Liver (tissue), 9 donors: ENCODE measurements around the gene ATP6V0D1. TPM values are rescaled to one million over a fixed set of nuclear protein-coding genes. Genes with fewer than 3 reads are reported as not detected.

Experiments
- DNase-seq: peaks from one replicate; pipeline ENCODE4 v3.0.0-alpha.2; 2017; ENCODE audit warnings: low spot score
- H3K27ac ChIP-seq, 2 donors: one replicate each; pipeline ENCODE4 v1.7.0; 2013; ENCODE audit warnings: inconsistent platforms in 2 of 2, low read length in 2 of 2, control low read depth in 1 of 2, low read depth in 1 of 2, mild to moderate bottlenecking in 1 of 2
- H3K27me3 ChIP-seq, 4 donors: one replicate each; pipeline versions ENCODE4 v1.6.1 to v1.7.0; 2013; ENCODE audit warnings: low read length in 3 of 4, inconsistent platforms in 1 of 4, mild to moderate bottlenecking in 1 of 4, moderate library complexity in 1 of 4; ENCODE audit not compliant: control insufficient read depth in 4 of 4, insufficient read depth in 4 of 4
- H3K36me3 ChIP-seq, 4 donors: one replicate each; pipeline versions ENCODE4 v1.6.1 to v1.7.0; 2013; ENCODE audit warnings: low read length in 3 of 4, mild to moderate bottlenecking in 3 of 4, low read depth in 1 of 4, moderate library complexity in 1 of 4; ENCODE audit not compliant: control insufficient read depth in 4 of 4, insufficient read depth in 3 of 4
- H3K4me1 ChIP-seq, 4 donors: one replicate each; pipeline versions ENCODE4 v1.6.1 to v1.7.0; 2013; ENCODE audit warnings: low read length in 3 of 4, mild to moderate bottlenecking in 3 of 4, moderate library complexity in 1 of 4; ENCODE audit not compliant: control insufficient read depth in 4 of 4, insufficient read depth in 4 of 4
- H3K4me3 ChIP-seq, 3 donors: one replicate each; pipeline versions ENCODE4 v1.6.1 to v1.7.0; 2013; ENCODE audit warnings: low read length in 3 of 3, control low read depth in 1 of 3, low read depth in 1 of 3, mild to moderate bottlenecking in 1 of 3
- H3K9ac ChIP-seq, 2 donors: one replicate each; pipeline ENCODE4 v1.7.0; 2013; ENCODE audit warnings: low read length in 2 of 2, mild to moderate bottlenecking in 2 of 2, moderate library complexity in 2 of 2, control low read depth in 1 of 2, low read depth in 1 of 2
- H3K9me3 ChIP-seq, 4 donors: one replicate each; pipeline versions ENCODE4 v1.6.1 to v1.7.0; 2013; ENCODE audit warnings: low read length in 3 of 4; ENCODE audit not compliant: control insufficient read depth in 4 of 4
- ATF3 ChIP-seq: IDR thresholded peaks from 2 replicates; pipeline ENCODE4 v1.6.1; 2016; ENCODE audit warnings: antibody characterized with exemption
- FOXA1 ChIP-seq: IDR thresholded peaks from 2 replicates; pipeline ENCODE4 v1.6.1; 2016; ENCODE audit warnings: antibody characterized with exemption
- FOXA2 ChIP-seq: IDR thresholded peaks from 2 replicates; pipeline ENCODE4 v1.6.1; 2016; ENCODE audit warnings: antibody characterized with exemption
- HNF4G ChIP-seq: IDR thresholded peaks from 2 replicates; pipeline ENCODE4 v1.6.1; 2016; ENCODE audit warnings: antibody characterized with exemption
- JUND ChIP-seq, 2 donors: IDR thresholded peaks; 2 replicates each; pipeline ENCODE4 v1.6.1; 2016; ENCODE audit warnings: antibody characterized with exemption in 2 of 2
- RXRA ChIP-seq, 2 donors: IDR thresholded peaks; 2 replicates each; pipeline ENCODE4 v1.6.1; 2017 to 2018; ENCODE audit warnings: antibody characterized with exemption in 2 of 2, mild to moderate bottlenecking in 1 of 2
- SP1 ChIP-seq: IDR thresholded peaks from 2 replicates; pipeline ENCODE4 v1.6.1; 2018; ENCODE audit warnings: antibody characterized with exemption, mild to moderate bottlenecking
- TAF1 ChIP-seq: conservative IDR thresholded peaks from 2 replicates; pipeline ENCODE4 v1.6.1; 2016; ENCODE audit warnings: antibody characterized with exemption, mild to moderate bottlenecking
- YY1 ChIP-seq: IDR thresholded peaks from 2 replicates; pipeline ENCODE4 v1.6.1; 2016; ENCODE audit warnings: antibody characterized with exemption, mild to moderate bottlenecking
- WGBS: extraction: QIAGEN DNeasy Blood & Tissue Kit; methylation state at CpG from one replicate; pipeline ENCODE4 v1.1.7; 2013; 5-methylcytosine and 5-hydroxymethylcytosine counted together
- polyA plus RNA-seq, 2 donors: library from polyadenylated mRNA; stranded (reverse) in 1 of 2; unstranded in 1 of 2; fragments of 200-250 nt in 1 of 2; fragments of >200 nt in 1 of 2; fragmentation: Nextera tagmentation in 1 of 2; extraction: Ambion mirVana in 1 of 2; gene quantifications; one replicate each; pipeline versions ENCODE4 v1.2.1 to v1.2.3, GENCODE V29; 2013 to 2015
- total RNA-seq, 2 donors: library from RNA; depleted of rRNA; stranded (reverse); fragments of >200 nt; gene quantifications; one replicate each; pipeline ENCODE4 v1.2.3, GENCODE V29; 2014
- TF ChIP-seq, protein P1 (sequence below): IDR thresholded peaks from 2 replicates; pipeline ENCODE4 v1.6.1; 2016; ENCODE audit warnings: antibody characterized with exemption, mild to moderate bottlenecking
- TF ChIP-seq, protein P2 (sequence below): IDR thresholded peaks from 2 replicates; pipeline ENCODE4 v1.6.1; 2016; ENCODE audit warnings: antibody characterized with exemption
- TF ChIP-seq, protein P3 (sequence below): IDR thresholded peaks from 2 replicates; pipeline ENCODE4 v1.6.1; 2016; ENCODE audit warnings: antibody characterized with exemption
- TF ChIP-seq, protein P4 (sequence below): fragments of 150-350 bp; IDR thresholded peaks from 2 replicates; pipeline ENCODE4 v1.5.1; 2017; ENCODE audit warnings: improper control_type of control experiment, low read depth, low read length; ENCODE audit not compliant: missing input control
- donor health status: healthy.
- donor health status: healthy.
- donor health status: healthy.
- donor health status: healthy.
- donor health status: healthy.

Gene ATP6V0D1
- total and polyA plus RNA-seq, 4 donors = 47.6 to 80.2 (median 66.6) TPM

DNA sequence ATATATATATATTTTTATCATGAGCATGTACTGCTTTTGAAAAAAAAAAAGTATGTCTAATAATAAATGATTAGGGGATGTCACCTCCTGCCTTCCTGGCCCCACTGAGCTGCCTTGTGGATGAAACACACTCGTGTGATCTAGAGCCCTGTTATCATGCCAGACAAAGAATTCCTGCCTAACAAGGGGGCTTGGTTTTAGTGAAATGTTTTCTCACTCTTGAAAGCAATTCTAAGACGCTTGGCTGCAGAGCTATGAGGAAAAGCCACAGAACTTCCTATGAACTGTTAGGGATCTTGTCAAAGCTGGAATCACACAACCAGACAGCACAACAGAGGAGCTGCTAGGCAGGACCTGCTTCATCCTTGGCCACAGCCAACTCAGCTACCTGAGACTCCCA is 68.7 kb downstream of the ATP6V0D1 start (continued):
- TF ChIP-seq, protein P1, sequence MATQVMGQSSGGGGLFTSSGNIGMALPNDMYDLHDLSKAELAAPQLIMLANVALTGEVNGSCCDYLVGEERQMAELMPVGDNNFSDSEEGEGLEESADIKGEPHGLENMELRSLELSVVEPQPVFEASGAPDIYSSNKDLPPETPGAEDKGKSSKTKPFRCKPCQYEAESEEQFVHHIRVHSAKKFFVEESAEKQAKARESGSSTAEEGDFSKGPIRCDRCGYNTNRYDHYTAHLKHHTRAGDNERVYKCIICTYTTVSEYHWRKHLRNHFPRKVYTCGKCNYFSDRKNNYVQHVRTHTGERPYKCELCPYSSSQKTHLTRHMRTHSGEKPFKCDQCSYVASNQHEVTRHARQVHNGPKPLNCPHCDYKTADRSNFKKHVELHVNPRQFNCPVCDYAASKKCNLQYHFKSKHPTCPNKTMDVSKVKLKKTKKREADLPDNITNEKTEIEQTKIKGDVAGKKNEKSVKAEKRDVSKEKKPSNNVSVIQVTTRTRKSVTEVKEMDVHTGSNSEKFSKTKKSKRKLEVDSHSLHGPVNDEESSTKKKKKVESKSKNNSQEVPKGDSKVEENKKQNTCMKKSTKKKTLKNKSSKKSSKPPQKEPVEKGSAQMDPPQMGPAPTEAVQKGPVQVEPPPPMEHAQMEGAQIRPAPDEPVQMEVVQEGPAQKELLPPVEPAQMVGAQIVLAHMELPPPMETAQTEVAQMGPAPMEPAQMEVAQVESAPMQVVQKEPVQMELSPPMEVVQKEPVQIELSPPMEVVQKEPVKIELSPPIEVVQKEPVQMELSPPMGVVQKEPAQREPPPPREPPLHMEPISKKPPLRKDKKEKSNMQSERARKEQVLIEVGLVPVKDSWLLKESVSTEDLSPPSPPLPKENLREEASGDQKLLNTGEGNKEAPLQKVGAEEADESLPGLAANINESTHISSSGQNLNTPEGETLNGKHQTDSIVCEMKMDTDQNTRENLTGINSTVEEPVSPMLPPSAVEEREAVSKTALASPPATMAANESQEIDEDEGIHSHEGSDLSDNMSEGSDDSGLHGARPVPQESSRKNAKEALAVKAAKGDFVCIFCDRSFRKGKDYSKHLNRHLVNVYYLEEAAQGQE = no peak

- H3K4me1 ChIP-seq = peaks cover 4 to 5% (median 5%) of the 10 kb centered on the region in 4 donors
- no peaks in the 10 kb centered on the region for H3K9me3 ChIP-seq
- no peaks in the 10 kb centered on the region for H3K27me3 ChIP-seq
- TF ChIP-seq SP1 (no peak), ATF3 (no peak), RXRA (IDR thresholded peaks at IDR 0.05) (no peak), YY1 (no peak), HNF4G (no peak), FOXA2 (no peak), TAF1 (no peak)
- TF ChIP-seq, protein P2, sequence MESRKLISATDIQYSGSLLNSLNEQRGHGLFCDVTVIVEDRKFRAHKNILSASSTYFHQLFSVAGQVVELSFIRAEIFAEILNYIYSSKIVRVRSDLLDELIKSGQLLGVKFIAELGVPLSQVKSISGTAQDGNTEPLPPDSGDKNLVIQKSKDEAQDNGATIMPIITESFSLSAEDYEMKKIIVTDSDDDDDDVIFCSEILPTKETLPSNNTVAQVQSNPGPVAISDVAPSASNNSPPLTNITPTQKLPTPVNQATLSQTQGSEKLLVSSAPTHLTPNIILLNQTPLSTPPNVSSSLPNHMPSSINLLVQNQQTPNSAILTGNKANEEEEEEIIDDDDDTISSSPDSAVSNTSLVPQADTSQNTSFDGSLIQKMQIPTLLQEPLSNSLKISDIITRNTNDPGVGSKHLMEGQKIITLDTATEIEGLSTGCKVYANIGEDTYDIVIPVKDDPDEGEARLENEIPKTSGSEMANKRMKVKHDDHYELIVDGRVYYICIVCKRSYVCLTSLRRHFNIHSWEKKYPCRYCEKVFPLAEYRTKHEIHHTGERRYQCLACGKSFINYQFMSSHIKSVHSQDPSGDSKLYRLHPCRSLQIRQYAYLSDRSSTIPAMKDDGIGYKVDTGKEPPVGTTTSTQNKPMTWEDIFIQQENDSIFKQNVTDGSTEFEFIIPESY = no peak
- TF ChIP-seq, protein P1 = no peak
- TF ChIP-seq, protein P3, sequence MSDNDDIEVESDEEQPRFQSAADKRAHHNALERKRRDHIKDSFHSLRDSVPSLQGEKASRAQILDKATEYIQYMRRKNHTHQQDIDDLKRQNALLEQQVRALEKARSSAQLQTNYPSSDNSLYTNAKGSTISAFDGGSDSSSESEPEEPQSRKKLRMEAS = no peak
- H3K27ac ChIP-seq = no peak overlapping the region
- H3K9ac ChIP-seq = no peak overlapping the region
- DNase-seq = no peak
- H3K36me3 ChIP-seq = no peaks in the 10 kb centered on the region
- 84% methylated on average over 3 of the region's 3 CpGs for WGBS
- no peak overlapping the region for H3K4me3 ChIP-seq
These were observed 69.6 kb downstream of the ATP6V0D1 start for GRCh38 chr16:67411339-67411738.

- no peaks in the 10 kb centered on the region for H3K4me1 ChIP-seq
- no peak overlapping the region for H3K27ac ChIP-seq
- WGBS = 91% methylated on average over 9 of the region's 9 CpGs
- TF ChIP-seq, protein P4, sequence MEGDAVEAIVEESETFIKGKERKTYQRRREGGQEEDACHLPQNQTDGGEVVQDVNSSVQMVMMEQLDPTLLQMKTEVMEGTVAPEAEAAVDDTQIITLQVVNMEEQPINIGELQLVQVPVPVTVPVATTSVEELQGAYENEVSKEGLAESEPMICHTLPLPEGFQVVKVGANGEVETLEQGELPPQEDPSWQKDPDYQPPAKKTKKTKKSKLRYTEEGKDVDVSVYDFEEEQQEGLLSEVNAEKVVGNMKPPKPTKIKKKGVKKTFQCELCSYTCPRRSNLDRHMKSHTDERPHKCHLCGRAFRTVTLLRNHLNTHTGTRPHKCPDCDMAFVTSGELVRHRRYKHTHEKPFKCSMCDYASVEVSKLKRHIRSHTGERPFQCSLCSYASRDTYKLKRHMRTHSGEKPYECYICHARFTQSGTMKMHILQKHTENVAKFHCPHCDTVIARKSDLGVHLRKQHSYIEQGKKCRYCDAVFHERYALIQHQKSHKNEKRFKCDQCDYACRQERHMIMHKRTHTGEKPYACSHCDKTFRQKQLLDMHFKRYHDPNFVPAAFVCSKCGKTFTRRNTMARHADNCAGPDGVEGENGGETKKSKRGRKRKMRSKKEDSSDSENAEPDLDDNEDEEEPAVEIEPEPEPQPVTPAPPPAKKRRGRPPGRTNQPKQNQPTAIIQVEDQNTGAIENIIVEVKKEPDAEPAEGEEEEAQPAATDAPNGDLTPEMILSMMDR = no peak
- TF ChIP-seq, protein P3 = no peak
- TF ChIP-seq FOXA2 (no peak), ATF3 (no peak), FOXA1 (no peak), SP1 (no peak), YY1 (no peak), TAF1 (no peak), JUND (IDR thresholded peaks at IDR 0.05) (no peak)
- TF ChIP-seq, protein P2 = no peak
- H3K9me3 ChIP-seq = no peaks in the 10 kb centered on the region
- H3K27me3 ChIP-seq = no peaks in the 10 kb centered on the region
- H3K9ac ChIP-seq = no peak overlapping the region
- DNase-seq = no peak
- H3K36me3 ChIP-seq = no peaks in the 10 kb centered on the region
- no peak overlapping the region for H3K4me3 ChIP-seq
These were observed 71.3 kb downstream of the ATP6V0D1 start for GRCh38 chr16:67409631-67410030.
